Stimulated activated CD4-positive, alpha-beta T cell treated with anti-CD3 and anti-CD28 coated beads, TNF-alpha, amount 100 ng/mL, for 24 hours (primary cell): ENCODE results near the gene TAOK2.
"Not testable (repeated sequence)": the region's sequence is repeated elsewhere in the genome, so short reads cannot be mapped to it uniquely, and the experiment has no call there.

Experiments used
- DNase-seq, 3 experiments: peaks; one replicate each; pipeline ENCODE4 v3.0.0-alpha.2; 2020; ENCODE audit warnings: low read depth in 3 of 3

TAOK2 gene

DNA sequence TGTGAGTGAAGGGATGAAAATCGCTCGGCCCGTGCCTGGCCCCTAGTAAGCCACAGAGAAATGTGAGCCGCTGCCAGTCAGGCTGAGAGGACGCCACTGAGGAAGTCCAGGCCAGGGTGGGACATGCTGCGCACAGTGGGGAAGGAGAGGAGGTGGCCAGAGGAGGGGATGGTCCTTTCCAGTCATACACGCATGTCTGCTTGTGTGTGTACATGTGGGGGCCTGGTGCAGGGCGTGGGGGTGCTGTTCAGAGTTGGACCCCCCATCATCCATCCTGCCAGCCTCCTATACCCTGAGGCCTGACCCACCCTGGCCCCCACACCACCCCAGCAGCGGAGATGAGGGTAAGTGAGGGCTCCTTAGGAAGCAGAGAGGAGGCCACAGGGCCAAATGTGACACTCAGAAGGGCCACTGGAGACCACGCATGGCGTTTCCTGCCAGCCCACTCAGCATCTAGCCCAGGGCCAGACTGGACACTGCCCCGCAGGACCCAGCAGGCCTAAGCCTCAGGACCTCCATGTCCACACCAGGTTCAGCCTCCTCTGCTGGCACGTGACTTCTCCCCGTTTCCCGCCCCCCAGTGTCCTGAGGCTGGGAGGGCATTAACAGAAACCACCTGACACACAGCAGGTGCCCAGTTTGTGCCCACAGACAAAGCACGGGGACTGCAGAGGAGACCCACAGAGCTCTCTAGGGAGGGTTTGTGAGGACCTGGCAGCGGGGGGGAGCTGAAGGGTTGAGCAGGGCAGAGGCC lies 30.2 kb downstream of the TAOK2 start:
- DNase-seq = no peak

DNA sequence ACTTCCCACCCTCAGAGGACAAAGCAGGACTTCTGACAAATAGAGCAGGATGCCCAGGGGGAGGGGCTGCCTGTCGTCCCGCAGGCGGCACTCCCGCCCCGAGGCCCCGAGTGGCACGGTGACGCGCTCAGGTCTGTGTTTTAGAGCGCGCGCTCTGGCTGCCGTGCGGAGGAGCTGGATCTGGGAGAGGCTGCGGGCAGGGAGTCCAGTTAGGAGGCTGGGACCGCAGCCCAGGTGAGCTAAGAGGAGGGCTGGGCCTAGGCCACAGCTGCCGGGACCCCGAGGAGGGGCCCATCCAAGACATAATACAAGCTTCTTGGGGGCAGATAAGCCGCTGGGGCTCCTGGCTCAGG lies 30.7 kb downstream of the TAOK2 start:
- no peak for DNase-seq

- no peak for DNase-seq
Measured at GRCh38 chr16:30004811-30005242, 31.2 kb downstream of the TAOK2 start.

DNA sequence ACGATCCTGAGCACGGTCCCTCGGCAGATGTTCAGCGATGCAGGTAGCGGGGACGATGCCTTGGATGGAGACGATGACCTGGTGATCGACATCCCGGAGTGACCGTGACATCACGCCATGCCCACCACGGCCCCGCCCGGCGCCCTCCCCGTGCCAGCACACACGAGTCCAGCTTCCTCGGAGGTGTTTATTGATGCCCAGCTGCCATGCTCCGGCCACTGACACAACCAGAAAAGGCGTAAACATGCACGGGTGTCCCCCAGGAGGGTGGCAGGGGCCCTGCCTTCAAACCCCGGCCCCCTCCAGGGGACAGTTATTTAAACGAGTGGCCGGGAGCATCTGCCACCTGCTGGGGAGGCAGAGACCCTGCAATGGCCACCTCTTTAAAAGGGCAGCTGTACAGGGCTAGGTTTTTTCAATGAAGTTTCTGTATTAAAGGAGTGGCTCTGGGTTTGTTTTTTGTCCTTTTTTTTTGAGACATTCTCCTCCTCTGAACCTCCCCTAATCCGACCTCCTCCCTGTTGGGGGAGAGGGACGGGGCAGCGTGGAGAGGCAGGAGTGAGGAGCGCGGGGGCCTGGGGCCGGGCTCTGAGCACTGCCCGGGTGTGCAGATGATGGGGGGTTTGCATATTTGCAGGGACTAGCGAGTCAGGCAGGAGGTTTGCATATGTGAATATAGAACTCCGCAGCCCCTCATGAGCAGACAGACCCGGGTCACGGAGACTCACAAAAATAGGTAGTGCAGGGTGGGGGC lies 31.9 kb downstream of the TAOK2 start:
- no peak for DNase-seq

DNA sequence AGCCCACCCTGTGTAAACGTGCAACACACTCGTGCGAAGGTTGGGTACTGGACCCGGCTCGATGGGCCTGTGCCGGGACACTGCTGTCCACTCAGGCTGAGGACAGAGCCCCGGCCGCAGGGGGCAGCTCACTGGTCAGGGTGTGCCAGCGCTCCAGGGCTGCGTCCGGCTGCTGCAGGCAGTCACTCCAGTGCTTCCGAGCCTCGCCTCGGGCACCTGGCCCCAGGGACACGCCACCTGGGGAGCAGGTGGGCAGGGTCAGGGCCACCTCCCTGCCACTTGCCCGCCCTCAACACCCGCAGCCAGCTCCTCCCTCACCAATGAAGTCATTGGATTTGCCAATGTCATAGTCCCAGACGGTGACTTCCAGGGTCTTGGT lies 32.4 kb downstream of the TAOK2 start:
- DNase-seq = no peak

- no peak for DNase-seq
Measured at GRCh38 chr16:30006659-30007377, 33.1 kb downstream of the TAOK2 start.

DNA sequence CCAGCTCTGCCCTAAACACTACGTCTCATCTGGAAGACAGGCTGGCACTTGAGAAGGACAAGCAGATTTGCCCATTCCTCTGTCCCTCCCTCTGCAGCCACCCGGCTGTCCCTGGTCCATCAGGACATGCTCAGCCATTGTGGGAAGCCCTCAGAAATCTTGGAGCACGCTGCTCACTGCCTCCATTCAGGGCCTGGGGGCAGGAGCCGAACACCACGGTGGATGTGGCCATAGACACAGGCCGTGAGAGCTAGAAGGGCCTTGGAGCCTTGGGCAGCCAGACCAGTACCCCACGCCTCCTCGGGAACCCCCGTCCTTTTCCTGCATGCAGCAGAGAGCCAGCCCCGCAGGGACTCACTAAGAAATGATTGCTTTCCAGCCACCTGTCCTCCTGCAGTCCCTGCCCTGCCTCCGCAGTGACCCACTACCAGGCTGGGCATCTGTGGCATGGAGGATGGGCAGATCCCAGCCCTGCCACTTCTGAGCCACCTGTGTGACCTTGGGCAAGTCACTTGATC lies 33.8 kb downstream of the TAOK2 start:
- DNase-seq = no peak

DNA sequence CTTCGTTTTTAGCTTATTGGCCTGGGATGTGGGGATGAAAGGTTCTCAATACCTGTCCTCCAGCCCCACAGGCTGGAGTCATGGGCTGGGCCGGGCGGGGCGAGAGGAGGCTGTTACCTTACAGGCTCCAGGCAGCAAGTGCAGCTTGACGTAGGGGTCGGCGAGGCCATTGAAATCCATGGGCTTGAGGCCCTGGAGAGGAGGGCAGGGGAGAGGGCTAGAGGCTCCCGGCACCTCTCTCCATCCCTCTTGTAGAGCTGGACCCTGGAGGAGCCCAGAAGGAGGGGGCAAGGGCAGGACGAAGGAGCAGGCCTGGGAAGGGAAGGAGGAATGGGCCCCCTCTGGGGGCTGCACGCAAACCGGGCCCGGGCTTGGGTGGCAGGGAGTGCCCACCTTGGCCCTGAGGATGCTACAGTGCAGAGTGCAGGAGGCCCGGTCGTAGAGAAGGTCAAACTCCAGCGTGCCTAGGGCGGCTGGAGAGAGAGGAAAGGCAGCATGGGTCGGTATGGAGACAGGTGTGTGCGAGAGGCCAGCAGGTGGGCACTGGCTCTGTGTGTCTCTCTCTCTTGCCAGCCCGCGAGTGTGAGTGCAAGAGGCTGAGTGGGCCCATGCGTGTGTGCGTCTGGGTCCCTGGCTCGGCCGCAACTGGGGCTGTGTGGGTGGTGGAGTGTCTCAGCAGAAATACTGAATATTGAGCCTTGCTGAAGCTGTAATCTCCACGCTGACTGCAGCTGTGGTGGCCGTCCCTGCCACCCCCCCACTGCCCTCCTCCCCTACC lies 35.6 kb downstream of the TAOK2 start:
- DNase-seq = no peak

DNA sequence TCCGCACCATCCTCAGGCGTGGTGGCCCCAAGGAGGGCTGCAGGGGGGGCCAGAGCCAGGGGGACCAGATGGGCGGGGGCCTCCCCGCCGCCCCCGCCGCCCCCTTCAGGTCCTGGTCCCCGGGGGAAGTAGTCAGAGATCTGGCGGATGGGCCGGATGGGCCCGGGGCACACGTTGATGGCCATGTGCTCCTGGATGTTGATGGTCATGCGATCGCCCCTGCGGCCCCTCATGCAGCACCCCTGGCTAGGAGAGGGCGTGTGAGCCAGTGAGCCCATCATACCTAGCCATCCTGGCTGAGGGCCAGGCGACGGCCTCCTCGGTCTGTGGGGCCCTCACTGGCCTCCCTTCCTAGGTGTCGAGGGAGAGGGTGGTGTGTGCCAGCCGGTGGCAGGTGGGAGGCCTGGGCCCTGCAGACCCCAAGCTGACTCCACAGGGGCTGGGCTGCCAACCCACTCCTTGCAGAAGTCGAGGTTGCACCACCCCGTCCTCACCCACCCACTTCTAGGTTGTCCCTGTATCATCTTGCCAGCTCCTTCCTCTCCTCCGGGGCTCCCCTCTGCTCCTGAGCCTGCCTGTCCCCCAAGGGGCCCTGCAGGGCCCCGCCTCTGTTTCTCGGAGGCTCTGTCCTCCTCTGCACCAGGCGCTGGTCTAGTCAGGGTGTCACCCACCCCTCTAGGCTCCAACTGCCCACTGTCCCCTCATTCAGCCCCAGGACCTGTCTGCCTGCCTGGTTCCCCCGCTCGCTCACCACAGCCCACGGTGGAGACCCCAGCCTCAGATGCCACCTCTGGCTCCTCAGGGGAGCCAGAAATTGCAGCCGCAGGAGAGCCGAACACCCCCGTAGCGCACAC lies 36.5 kb downstream of the TAOK2 start:
- DNase-seq = no peak

- DNase-seq = peak in 1 of 3 experiments; percentile 34
Measured at GRCh38 chr16:30010844-30011713, 37.4 kb downstream of the TAOK2 start, which contains the start of gene DOC2A. Gene DOC2A (minus strand): TSS chr16:30011027. CDS start chr16:30010222, 805 bp downstream.

- DNase-seq = no peak
Measured at GRCh38 chr16:30011714-30012504, 38.2 kb downstream of the TAOK2 start.

DNA sequence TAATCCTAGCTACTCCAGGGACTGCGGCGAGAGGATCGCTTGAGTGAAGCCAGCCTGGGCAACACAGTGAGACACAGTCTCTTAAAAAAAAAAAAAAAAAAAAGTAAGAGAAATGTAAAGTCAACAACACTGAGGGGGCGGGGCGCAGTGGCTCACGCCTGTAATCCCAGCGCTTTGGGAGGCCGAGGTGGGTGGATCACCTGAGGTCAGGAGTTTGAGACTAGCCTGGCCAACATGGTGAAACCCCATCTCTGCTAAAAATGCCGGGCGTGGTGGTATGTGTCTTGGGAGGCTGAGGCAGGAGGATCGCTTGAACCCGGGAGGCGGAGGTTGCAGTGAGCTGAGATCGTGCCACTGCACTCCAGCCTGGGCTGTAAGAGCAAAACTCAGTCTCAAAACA lies 38.9 kb downstream of the TAOK2 start:
- not testable (repeated sequence) for DNase-seq

- DNase-seq = not testable (repeated sequence)
Measured at GRCh38 chr16:30015450-30015849, 41.8 kb downstream of the TAOK2 start.

DNA sequence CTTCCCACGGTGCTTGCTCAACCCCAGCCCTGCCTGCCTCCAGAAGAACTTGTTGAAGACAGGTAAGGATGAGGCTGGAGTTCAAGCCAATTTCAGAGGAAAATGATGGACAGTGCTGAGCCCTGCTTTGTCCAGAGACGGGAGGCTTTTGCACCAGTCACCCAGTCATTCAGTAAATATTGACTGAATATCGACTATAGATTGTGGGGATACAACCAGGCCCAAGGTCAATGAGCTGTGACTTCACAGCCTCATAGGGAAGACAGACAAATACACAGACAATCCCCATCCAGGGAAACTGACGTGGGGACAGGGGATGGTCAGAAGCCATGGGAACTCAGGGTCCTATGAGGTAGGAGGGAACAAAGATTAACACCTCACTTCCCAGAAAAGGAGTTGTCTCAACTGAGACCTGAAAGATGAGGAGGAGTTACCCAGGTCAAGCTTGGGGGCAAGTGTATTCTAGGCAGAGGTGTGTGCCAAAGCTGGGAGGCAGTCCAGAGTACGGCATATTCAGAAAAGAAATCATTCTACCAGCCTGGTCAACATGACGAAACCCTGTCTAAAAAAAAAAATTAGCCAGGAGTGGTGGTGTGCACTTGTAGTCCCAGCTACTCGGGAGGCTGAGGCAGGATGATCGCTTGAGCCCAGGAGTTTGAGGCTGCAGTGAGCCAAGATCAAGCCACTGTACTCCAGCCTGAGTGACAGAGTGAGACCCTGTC lies 43.0 kb downstream of the TAOK2 start:
- no peak for DNase-seq

GRCh38 chr16:30017277-30017656 lies 43.6 kb downstream of the TAOK2 start:
- DNase-seq = no peak

GRCh38 chr16:30017937-30018336 lies 44.3 kb downstream of the TAOK2 start:
- not testable (repeated sequence) for DNase-seq

GRCh38 chr16:30018731-30019158 lies 45.1 kb downstream of the TAOK2 start:
- no peak for DNase-seq

- no peak for DNase-seq
Measured at GRCh38 chr16:30022887-30023286, 49.2 kb downstream of the TAOK2 start, which contains the start of gene C16orf92. Gene C16orf92 (plus strand): TSS chr16:30023198. CDS start chr16:30023341, 143 bp downstream.
